Activated CD4-positive, alpha-beta T cell treated with anti-CD3 and anti-CD28 coated beads for 4 hours (primary cell): ENCODE data around the gene CAPN1.

ENCODE experiments used
- DNase-seq, 2 donors: peaks; one replicate each; pipeline ENCODE4 v3.0.0-alpha.2; 2020

CAPN1 gene

GRCh38 chr11:65204646-65205601, 23.2 kb downstream of the CAPN1 start:
- DNase-seq, result peak; percentile 38 to 52

GRCh38 chr11:65205602-65205967, 23.9 kb downstream of the CAPN1 start:
- no peak for DNase-seq

GRCh38 chr11:65206441-65206841, 24.7 kb downstream of the CAPN1 start:
- no peak for DNase-seq

GRCh38 chr11:65206901-65207300, 25.2 kb downstream of the CAPN1 start:
- DNase-seq, result no peak

GRCh38 chr11:65207918-65208784, 26.4 kb downstream of the CAPN1 start:
- no peak for DNase-seq

GRCh38 chr11:65208785-65209710, 27.3 kb downstream of the CAPN1 start:
- DNase-seq, result no peak

- no peak for DNase-seq
These were observed 28.1 kb downstream of the CAPN1 start for GRCh38 chr11:65209711-65210360.

GRCh38 chr11:65210361-65210731, 28.6 kb downstream of the CAPN1 start:
- no peak for DNase-seq

- DNase-seq, result no peak
These were observed 29.0 kb downstream of the CAPN1 start for GRCh38 chr11:65210748-65211147.

GRCh38 chr11:65211293-65212105, 29.8 kb downstream of the CAPN1 start:
- no peak for DNase-seq

GRCh38 chr11:65212226-65212801, 30.6 kb downstream of the CAPN1 start:
- DNase-seq, result no peak

- no peak for DNase-seq
These were observed 31.8 kb downstream of the CAPN1 start for GRCh38 chr11:65213322-65214211.

- no peak for DNase-seq
These were observed 32.6 kb downstream of the CAPN1 start for GRCh38 chr11:65214212-65214845.

GRCh38 chr11:65215441-65216076, 33.8 kb downstream of the CAPN1 start:
- peak; percentile 31 to 33 for DNase-seq

- no peak for DNase-seq
These were observed 35.1 kb downstream of the CAPN1 start for GRCh38 chr11:65216830-65217229.

- no peak for DNase-seq
These were observed 36.0 kb downstream of the CAPN1 start for GRCh38 chr11:65217441-65218423.

- DNase-seq, result no peak
These were observed 36.7 kb downstream of the CAPN1 start for GRCh38 chr11:65218446-65218845.

GRCh38 chr11:65219930-65220213, 38.1 kb downstream of the CAPN1 start:
- DNase-seq, result no peak
